Endometrial microvascular endothelial cells (primary cell): ENCODE data around the gene LYG2. TPM values are rescaled to one million over a fixed set of nuclear protein-coding genes. Genes with fewer than 3 reads are reported as not detected.
"Not testable (repeated sequence)": the region's sequence is repeated elsewhere in the genome, so short reads cannot be mapped to it uniquely, and the experiment has no call there.

ENCODE experiments used
- in situ Hi-C: cut with HindIII; loops from 2 replicates; pipeline ENCODE4 v1.10.0; 2017; ENCODE audit warnings: low sequenced_read_pairs, low pct_unique_long_range_greater_than_20kb; ENCODE audit errors: inconsistent ontology term
- total RNA-seq: library from RNA; depleted of rRNA; stranded (reverse); fragments of >200 nt; gene quantifications from one replicate; pipeline ENCODE4 v1.2.3, GENCODE V29; 2015; ENCODE audit errors: inconsistent ontology term

Gene LYG2, protein sequence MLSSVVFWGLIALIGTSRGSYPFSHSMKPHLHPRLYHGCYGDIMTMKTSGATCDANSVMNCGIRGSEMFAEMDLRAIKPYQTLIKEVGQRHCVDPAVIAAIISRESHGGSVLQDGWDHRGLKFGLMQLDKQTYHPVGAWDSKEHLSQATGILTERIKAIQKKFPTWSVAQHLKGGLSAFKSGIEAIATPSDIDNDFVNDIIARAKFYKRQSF
- total RNA-seq, result not detected

DNA sequence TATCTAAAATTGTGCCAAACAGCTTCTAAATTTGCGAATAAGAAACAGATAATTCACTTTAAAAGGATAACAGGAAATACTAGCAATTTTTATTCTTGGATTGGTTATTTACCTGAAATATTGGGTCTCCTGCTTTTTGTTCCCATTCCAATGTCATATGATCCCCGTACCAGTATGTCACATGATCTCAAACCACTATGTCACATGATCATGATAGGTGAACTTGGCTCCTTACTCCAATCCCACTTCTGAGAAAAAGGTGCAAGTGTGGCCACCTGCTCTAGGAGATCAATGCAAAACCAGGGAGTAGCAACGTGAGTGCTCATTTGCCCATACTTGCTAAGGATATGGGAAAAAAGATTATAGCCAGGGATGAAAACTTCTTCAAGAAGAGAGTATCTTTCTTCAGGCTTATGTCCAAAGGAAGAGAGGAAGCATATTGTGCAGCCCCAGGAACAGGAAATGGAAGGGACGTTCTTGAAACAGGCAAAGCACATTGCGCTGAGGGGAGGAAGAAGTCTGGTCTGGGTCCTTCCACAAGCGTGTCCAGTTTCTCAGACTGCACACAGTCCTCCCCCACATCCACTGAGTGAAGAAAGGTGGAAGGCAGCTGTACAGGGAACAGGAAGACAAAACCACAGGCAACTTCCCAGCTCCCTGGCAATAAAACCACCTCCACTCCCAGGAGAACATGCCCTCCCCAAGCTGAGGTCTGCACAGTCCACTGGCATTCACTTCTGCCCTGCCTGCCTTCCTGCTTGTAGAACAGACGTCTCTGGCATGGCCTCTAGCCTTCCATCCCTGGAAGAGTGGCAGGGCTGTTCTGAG is at the start of gene LYG2:
TSS of gene LYG2 (minus strand) at position 176 of the 828 bp plus-strand sequence. CDS start 1,406 bp downstream, outside the sequence.
- in situ Hi-C loops, result no loop called here

DNA sequence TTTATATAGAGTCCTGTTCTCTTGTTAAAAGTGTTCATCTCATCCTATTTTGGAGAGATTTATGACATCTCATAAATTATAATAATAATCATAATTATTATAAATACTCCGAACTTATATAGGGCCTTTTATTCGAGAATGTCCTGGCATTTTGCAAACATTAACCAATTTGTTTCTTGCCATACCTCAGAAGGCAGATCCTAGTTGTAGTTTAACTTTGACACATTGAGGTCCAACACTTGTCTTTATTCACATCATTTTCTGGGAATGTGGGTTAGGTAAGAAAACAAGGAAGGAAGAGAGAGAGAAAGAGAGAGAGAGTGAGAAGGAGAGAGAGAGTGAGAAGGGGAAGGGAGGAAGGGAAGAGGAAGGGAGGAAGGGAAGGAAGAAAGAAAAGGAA is 45.6 kb upstream of the LYG2 start, which contains the start of gene LYG1:
TSS of gene LYG1 (minus strand) at position 101 of the 400 bp plus-strand sequence. CDS start 5,527 bp downstream, outside the sequence.
- in situ Hi-C loops, result not testable (repeated sequence)

DNA sequence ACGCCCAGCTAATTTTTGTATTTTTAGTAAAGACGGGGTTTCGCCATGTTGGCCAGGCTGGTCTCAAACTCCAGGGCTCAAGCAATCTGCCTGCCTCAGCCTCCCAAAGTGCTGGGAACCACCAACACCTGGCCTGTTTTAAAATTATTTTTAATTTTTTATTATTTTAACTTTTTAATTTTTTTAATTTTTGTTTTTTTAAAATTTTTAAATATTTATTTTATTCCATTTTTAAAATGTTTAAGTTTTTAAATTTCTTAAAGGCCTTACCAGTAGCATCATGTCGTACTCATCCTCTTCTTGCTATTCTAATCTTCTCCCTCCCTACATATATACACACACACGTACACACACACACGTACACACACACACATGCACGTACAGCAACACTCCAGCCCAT is 44.1 kb upstream of the LYG2 start:
- in situ Hi-C loops, result no loop called here

DNA sequence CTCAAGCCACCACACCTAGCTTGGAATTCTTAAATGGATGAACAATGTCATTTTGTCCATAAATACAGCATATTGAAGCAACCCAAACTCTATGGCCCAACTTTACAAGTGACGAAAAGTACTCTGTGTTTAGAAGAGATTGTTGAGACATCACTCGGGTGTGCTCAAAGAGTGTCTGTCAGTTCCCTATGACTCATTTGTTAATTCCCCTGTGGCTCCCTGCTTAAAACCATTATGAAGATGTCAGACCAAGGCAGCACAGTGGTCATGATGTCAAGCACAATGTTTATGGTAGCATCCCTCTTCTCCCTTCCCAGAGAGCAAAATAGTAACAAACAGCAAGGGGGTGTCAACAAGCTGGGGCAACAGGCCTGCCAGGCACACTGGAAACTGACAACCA is 42.5 kb upstream of the LYG2 start:
- in situ Hi-C loops, result no loop called here

DNA sequence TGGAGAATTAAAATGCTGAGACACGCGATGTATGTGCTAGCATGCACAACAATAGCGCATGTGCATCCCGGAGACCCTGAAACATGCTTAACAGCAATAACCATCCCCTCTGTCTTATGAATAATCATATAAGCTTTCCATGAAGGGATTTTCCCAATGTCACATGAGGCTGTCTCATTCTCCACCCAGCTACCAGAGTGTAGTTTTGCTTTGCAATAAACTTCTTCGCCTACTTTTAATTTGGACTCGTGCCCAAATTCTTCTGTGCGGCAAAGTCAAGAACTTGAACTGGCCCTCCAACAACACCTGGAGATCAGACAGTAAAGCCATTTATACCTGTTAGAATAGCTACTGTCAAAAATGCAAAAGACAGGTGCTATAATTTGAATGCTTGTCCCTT is 30.1 kb upstream of the LYG2 start:
- in situ Hi-C loops, result no loop called here

DNA sequence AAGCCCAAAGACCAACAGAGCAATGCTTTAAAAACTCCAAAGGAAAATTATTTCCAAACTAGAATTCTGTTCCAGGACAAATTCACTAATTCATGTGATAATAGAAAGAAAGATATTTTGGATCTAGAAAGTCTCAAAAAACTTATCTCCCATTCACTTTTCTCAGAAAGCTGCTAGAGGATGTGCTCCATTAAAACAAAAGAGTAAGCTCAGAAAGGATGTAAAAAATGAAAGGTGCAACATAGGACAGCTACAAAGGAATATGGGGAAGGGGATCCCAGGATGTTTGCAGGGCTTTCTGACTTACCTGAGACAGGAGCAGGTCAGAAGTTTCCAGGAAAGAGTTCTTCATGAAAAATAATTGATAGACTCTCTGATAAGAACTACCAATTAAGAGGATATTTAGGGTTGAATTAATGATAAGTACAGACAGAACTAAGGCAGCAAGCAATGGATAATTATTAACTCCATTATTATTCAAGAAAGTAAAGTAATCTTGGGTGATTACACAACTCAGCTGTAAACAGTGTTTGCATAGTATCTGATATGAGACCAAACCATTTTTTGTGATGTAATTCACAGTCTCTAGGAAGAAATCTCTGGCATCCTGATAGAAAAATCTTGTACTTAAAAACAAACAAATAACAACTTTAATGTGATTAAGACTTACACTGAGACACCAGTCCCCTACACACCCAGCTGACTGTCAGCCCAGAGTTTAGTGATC is 24.7 kb upstream of the LYG2 start:
- in situ Hi-C loops, result no loop called here

DNA sequence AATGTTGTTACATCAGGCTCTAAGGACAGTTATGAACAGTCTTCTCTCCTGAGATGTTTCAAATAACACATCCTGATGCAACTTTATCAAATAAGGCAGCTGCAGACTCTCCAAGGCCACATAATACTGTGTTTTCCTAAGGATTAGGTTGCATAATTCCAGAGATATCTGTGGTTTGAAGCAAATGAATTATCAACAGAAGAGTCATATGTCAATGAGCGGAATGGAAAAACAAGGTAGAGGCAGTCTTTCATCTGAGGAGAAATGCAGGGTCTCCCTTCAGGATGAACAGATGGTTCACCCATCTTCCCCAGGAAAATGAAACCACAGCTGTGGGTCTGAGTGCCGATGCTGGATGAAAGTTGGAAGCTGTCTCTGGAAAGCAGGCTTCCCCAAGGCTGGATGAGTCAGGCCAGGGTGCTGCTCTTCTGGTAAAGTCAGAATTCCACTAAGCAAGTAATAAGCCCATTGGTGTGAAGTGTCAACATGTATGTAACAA is 23.4 kb upstream of the LYG2 start:
- in situ Hi-C loops, result no loop called here

DNA sequence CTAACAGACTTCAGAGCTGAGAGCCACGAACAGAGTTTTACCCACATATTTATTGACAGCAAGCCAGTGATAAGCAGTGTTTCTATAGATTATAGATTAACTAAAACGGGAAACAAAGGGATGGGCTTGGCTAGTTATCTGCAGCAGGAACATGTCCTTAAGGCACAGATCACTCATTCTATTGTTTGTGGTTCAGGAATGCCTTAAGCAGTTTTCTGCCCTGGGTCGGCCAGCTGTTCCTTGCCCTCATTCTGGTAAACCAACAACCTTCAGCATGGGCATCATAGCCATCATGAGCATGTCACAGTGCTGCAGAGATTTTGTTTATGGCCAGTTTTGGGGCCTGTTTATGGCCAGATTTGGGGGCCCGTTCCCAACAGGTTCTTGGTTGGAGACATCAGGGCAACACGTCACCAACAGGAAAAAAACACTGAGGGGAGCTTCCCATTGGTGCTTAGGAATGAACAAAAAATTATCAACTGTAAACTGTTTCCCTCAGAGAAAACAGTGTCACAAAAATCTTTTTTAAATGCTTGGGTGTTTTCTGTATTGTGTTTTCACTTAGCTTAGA is 22.8 kb upstream of the LYG2 start:
- in situ Hi-C loops, result not testable (repeated sequence)

DNA sequence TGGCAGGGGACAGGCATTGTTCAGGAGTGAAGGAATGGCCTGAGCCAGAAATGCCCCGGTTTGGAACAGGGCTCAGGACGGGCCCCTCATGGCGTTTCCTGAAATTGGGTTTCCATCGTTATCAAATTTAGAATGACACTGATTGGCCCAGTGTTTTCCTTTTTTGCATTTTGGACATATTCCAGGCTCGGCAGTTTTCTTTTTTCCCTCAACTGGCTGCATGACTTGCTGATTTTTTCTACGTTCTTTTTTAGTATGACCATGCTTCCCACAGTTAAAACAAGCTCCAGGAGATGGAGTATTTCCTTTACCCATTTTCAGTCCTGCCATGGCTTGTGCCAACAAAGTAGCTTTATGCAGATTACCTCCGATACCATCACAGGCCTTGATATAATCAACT is 20.4 kb upstream of the LYG2 start:
- in situ Hi-C loops, result no loop called here

DNA sequence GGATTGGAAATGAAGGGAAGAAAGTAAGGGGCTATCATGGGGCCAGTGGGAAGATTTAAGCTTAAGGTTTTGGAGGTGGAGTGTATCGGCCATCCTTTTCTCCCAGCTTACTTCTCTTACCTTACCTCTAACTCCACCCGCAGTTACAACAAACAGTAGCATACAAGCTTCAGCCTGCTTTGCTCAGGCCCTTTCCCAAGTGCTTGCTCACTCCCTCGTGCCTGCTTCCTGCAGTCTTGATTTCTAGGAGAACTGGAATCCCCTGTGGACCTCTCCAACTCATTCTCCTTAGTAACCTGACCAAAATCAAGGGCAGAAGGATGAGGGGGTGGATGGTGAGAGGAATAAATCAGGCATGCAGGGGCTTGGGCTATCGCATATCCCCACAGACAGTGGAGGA is 5.8 kb upstream of the LYG2 start:
- in situ Hi-C loops, result no loop called here

DNA sequence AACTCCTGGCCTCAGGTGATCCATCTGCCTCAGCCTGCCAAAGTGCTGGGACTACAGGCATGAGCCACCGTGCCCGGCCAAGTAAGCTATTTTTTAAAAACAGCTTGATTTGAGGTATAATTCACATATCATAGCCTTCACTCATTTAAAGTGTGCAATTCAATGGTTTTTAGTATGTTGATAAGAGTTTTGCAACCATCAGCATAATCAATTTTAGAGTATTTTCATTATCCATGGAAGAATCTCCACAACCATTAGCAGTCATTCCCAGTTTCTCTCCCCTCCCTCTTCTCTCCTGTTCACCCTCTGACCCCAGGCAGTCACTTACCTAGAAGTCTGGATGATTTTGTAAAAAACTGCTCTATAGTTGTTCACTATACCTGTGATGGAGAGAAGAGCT is 4.7 kb upstream of the LYG2 start:
- in situ Hi-C loops, result no loop called here

DNA sequence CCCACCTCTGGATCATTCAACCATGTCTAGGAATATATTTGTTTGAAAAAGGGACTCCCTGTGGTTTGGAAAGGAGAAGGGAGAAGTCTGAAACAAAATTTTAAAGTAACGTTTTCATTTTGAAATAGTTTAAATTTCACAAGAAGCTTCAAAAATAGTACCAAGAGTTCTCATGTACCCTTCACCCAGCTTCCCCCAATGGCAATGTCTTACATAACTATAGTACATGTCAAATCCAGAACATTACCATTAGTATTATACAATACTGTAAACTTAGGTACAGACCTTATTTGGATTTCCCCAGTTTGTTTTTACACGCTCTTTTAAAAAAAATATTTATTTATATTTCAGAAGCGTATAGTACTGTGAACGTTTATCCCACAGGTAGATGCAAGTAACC is 4.0 kb upstream of the LYG2 start:
- in situ Hi-C loops, result no loop called here

DNA sequence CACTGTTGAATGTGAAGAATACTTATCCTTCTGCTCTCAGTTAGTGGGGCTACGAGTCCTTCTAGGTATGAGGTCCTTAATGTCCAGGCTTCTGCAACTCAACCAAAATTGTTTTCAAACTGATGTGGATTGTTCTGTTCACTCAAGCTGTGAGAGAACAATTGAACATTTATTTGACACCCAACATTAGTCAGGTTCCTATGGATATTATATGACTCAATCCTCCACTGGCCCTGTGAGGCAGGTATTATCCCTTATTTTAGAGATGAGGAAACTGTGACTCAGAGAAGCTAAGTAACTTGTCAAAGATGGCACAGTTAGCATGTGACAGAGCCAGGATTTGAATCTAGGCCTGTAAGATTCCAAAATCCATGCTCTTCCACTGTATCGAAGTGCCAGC is 1.2 kb upstream of the LYG2 start:
- in situ Hi-C loops, result no loop called here

DNA sequence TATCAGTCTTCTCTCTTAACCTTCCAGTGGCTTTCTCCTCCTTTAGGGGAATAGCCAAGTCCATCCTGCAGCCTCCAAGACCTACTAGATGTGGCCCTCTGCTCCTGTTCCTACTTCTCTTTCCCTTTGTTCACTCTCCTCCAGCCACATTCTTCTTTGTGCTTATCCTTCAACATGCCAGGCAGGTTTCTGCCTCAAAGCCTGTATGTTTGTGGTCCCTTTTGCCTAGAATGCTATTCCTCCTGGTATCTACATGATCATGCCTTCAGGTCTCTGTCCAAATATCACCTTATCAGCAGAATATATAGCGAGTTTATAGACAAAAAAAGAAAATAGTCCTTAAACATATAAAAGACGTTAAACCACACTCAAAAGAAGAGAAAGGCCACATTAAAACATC is 5.5 kb downstream of the LYG2 start:
- in situ Hi-C loops, result no loop called here

DNA sequence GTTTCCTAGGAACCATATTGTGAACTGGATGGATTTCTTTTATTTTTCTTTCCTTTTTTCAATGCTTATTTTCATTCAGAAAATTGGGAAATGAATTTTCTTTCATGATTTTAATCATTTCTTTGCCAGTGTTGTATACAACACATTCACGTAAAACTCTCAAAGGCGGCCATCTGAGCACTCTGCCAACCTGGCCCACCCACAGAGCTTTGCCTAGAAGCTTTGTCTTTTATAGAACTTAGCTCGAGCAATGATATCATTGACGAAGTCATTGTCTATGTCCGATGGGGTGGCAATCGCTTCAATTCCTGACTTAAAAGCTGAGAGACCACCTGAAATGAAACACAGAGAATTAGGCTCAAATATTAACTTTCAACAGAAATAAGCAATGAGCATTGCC is 13.3 kb downstream of the LYG2 start:
- in situ Hi-C loops, result no loop called here

DNA sequence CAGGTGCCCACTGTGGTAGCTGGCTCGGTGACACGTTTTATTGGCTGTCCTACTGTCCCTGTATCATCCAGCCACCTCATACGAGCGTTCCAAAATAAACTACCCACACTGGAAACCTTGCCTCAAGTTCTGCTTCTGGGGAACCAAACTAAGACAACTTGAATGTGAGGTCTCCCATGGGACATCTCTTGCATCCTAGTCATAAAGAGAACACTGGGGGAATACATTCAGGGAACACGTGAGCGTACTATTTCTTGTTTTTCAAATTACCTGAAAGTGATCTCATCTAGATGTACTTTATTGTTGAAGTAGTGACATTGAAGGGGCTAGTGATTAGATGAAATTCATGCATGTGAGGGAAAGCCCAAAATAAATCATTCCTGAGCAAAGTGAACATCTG is 15.0 kb downstream of the LYG2 start:
- in situ Hi-C loops, result no loop called here

DNA sequence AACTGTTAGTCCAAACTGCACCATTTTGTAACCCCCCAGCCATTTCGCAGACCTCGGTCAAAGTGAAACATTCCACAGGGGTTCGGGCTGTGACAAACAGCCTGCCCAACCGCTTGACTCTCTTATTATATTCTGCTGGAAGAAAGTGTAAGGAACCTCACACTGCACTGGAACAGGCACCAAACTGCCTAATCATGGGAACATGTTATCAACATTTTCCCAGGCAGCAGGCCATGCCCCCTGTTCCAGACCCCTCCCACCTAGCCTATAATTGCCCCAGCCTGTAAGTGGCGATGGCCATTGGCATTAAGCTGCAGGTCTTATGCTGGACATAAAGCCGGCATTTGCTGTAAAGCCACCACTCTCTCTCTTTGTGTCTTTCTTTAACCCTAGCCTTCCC is 16.9 kb downstream of the LYG2 start:
- in situ Hi-C loops, result no loop called here

DNA sequence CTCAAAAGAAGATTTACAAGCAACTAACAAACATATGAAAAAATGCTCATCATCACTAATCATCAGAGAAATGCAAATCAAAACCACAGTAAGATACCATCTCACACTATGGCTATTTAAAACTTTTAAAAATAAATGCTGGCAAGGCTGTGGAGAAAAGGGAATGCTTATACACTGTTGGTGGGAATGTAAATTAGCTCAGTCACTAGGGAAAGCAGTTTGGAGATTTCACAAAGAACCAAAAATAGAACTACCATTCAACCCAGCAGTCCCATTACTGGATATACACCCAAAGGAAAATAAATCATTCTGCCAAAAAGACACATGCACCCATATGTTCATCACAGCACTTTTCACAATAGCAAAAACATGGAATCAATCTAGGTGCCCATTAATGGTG is 22.3 kb downstream of the LYG2 start:
- in situ Hi-C loops, result not testable (repeated sequence)

DNA sequence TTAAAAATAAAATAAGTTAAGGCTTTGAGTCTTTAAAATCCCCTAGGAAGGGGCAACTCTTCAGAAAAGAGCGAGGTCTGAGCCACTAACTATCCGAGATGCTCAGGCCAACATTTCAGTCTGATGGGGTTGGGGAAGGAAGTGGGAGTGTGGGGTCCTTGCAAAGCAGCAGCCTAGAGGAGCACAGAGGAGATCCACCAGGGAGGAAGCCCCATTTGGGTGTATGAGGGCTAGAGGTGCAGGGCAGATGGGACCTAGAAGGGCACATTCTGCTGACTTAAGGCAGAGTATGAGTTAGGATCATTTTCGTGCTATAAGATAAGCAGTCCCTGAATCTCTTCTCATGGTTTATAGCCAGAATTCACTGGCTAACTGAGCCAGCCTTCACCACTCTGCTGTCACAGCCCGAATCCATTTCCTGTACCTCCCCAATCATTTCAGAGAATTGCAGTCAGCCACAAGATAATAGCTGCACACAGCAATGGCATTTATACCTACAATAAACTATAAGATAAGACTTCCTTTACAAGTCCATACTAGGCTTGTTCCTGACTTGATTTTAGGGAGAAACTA is 37.5 kb downstream of the LYG2 start:
- in situ Hi-C loops, result no loop called here
